Upper lobe of right lung (tissue), 1 donor: ENCODE results near the gene CHST11. TPM values are rescaled to one million over a fixed set of nuclear protein-coding genes. Genes with fewer than 3 reads are reported as not detected.
A peak's percentile ranks its signal among the peaks of the same experiment; 100 is the strongest.

Experiments used
- ATAC-seq: fragments of 200-7000 bp; cut with Tn5 transposase; one replicate; pipeline ENCODE4 v1.9.1; 2020; ENCODE audit warnings: mild to moderate bottlenecking, moderate library complexity
- DNase-seq: peaks from one replicate; pipeline ENCODE4 v3.0.0-alpha.2; 2020
- H3K27ac ChIP-seq: fragments of 200-600 bp; one replicate; pipeline ENCODE4 v1.8.0; 2022
- H3K27me3 ChIP-seq: fragments of 200-600 bp; one replicate; pipeline ENCODE4 v1.8.0; 2022; ENCODE audit warnings: mild to moderate bottlenecking
- H3K36me3 ChIP-seq: fragments of 200-600 bp; one replicate; pipeline ENCODE4 v1.8.0; 2022
- H3K4me1 ChIP-seq: fragments of 200-600 bp; one replicate; pipeline ENCODE4 v1.8.0; 2022
- H3K4me3 ChIP-seq: fragments of 200-600 bp; one replicate; pipeline ENCODE4 v1.8.0; 2022; ENCODE audit warnings: mild to moderate bottlenecking
- H3K9me3 ChIP-seq: fragments of 200-600 bp; one replicate; pipeline ENCODE4 v1.8.0; 2022
- CTCF ChIP-seq: fragments of 200-600 bp; IDR thresholded peaks from one replicate; pipeline ENCODE4 v1.8.0; 2022; ENCODE audit warnings: antibody characterized with exemption
- intact Hi-C: fragments of 100-400 bp; cut with DNase I; formaldehyde crosslinking; loops from one replicate; pipeline ENCODE4 v1.11.0; 2022
- total RNA-seq: library from RNA; stranded (reverse); fragmentation: NEBNext Ultra II Directional; extraction: Animal tissue kit (Norgen Biotek cat#: 25700); gene quantifications from one replicate; pipeline ENCODE4 v1.2.1, GENCODE V29; 2021
- donor health status: DM: no; HTN: yes; CAD: no; lungs with severe emphysema.

CHST11 gene
- total RNA-seq, 1 donor from 2014 or later = 56.6 TPM

DNA sequence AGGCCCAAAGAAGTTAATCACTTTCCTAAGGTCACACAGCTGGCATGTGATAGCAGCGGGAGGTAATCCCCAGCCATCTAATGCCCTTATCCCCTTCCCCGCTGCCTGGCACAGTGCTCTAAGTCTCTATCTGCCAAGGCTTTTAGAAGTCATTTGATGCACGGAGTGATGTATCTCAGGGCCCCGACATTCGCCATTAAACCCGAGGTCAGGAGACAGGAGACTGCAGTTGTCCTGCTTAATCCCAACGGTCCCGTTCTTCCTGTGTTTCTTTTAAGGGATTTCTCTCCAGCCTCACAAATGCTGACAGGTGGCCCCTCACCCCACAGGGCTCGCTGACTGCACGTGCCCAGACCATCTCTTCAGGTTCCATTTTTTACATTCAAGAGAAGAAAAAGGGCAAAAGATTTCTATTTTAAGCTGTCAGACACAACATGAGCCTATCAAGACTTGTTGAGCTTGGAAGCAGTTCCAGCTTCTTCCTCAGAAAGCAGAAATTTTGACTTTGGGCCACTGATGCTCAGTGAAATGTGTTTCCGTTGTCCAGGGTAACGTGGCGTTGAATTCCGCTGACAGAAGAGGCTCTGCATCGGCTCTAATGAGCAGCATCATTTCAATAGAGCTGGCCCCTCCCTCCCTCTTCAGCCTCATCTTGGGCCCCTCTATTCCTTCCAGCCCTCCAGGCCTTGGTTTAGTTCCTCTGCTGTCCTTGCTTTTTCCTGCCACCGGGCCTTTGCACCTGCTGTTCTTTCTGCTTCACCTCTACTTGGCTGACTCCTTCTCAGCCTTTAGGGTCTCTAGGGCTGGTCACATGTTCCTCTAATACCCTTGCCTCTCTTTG, 171.5 kb downstream of the CHST11 start:
- no peak for TF ChIP-seq CTCF
- no peak overlapping the region for H3K27ac ChIP-seq
- DNase-seq (no peak), ATAC-seq (no peak)
- no peak overlapping the region for H3K4me3 ChIP-seq
- intact Hi-C loops = no loop called here
- H3K4me1 ChIP-seq = peaks cover 5% of the 10 kb centered on the region
- no peaks in the 10 kb centered on the region for H3K36me3 ChIP-seq
- no peaks in the 10 kb centered on the region for H3K27me3 ChIP-seq
- H3K9me3 ChIP-seq = no peaks in the 10 kb centered on the region

DNA sequence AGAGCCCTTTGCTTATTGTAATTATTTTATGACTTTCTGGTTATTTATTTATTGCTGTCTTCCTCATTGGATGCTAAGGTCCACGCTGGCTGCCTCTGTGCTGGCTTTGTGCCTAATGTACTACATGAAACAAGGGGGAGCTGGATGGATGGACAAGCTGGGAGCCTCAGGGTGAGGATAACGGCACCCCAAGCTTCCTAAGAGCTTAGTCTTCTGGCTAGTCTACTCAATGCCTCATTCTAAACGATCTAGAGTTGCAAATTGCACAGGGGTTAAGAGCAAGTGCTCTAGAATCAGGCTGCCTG, 172.0 kb downstream of the CHST11 start:
- no peak for TF ChIP-seq CTCF
- no peak for DNase-seq
- no peaks in the 10 kb centered on the region for H3K27me3 ChIP-seq
- H3K4me3 ChIP-seq = no peak overlapping the region
- intact Hi-C loops = no loop called here
- no peaks in the 10 kb centered on the region for H3K9me3 ChIP-seq
- ATAC-seq = no peak
- H3K27ac ChIP-seq = no peak overlapping the region
- H3K4me1 ChIP-seq = peaks cover 5% of the 10 kb centered on the region
- no peaks in the 10 kb centered on the region for H3K36me3 ChIP-seq

GRCh38 chr12:104630230-104630670, 173.5 kb downstream of the CHST11 start:
- no peak for TF ChIP-seq CTCF
- Histone ChIP-seq H3K4me3 (no peak overlapping the region), H3K4me1 (peaks cover 5% of the 10 kb centered on the region), H3K36me3 (no peaks in the 10 kb centered on the region), H3K9me3 (no peaks in the 10 kb centered on the region), H3K27ac (no peak overlapping the region), H3K27me3 (no peaks in the 10 kb centered on the region)
- no peak for DNase-seq
- intact Hi-C loops = no loop called here
- peak; percentile 52 for ATAC-seq

- H3K9me3 ChIP-seq = no peaks in the 10 kb centered on the region
- H3K27ac ChIP-seq = no peak overlapping the region
- TF ChIP-seq CTCF = no peak
- ATAC-seq = no peak
- H3K36me3 ChIP-seq = no peaks in the 10 kb centered on the region
- no peak overlapping the region for H3K4me3 ChIP-seq
- DNase-seq = no peak
- H3K4me1 ChIP-seq = peaks cover 5% of the 10 kb centered on the region
- no peaks in the 10 kb centered on the region for H3K27me3 ChIP-seq
- intact Hi-C loops = no loop called here
These were observed 175.1 kb downstream of the CHST11 start for GRCh38 chr12:104631867-104632266.

GRCh38 chr12:104632724-104633201, 176.0 kb downstream of the CHST11 start:
- intact Hi-C loops = no loop called here
- TF ChIP-seq CTCF = no peak
- H3K27me3 ChIP-seq = no peaks in the 10 kb centered on the region
- H3K4me3 ChIP-seq = no peak overlapping the region
- H3K36me3 ChIP-seq = no peaks in the 10 kb centered on the region
- ATAC-seq = peak; percentile 6
- peaks cover 5% of the 10 kb centered on the region for H3K4me1 ChIP-seq
- no peak overlapping the region for H3K27ac ChIP-seq
- DNase-seq = no peak
- no peaks in the 10 kb centered on the region for H3K9me3 ChIP-seq
